Keratinocyte (primary cell): ENCODE measurements around the gene BCAR3. TPM values are rescaled to one million over a fixed set of nuclear protein-coding genes. Genes with fewer than 3 reads are reported as not detected.

Experiments used
- DNase-seq: peaks from one replicate; pipeline ENCODE4 v3.0.0-alpha.2; 2011; ENCODE audit warnings: low read depth, missing footprints, low spot score
- FAIRE-seq: peaks from 2 replicates; lab custom pipeline; 2011; peaks lifted over from hg19 to GRCh38; lab: Jason Lieb, UNC
- H2AFZ ChIP-seq: 2 replicates; pipeline ENCODE4 v1.6.0; 2012; ENCODE audit warnings: low read length, control low read depth, inconsistent platforms; ENCODE audit not compliant: control insufficient read depth
- H3K27ac ChIP-seq: 2 replicates; pipeline ENCODE4 v1.5.1; 2011; ENCODE audit warnings: low read length; ENCODE audit not compliant: control insufficient read depth, insufficient read depth
- H3K27me3 ChIP-seq: 3 replicates; pipeline ENCODE4 v1.6.0; 2011; ENCODE audit warnings: low read length; ENCODE audit not compliant: control insufficient read depth, insufficient read depth; ENCODE audit errors: extremely low read depth
- H3K36me3 ChIP-seq, 2 experiments: 2 replicates in 1 of 2; 3 replicates in 1 of 2; pipeline ENCODE4 v1.5.1; 2011; ENCODE audit warnings: low read length in 2 of 2, mild to moderate bottlenecking in 1 of 2; ENCODE audit not compliant: control insufficient read depth in 2 of 2, insufficient read depth in 2 of 2; ENCODE audit errors: extremely low read depth in 1 of 2
- H3K4me1 ChIP-seq: 3 replicates; pipeline ENCODE4 v1.5.1; 2011; ENCODE audit warnings: low read length; ENCODE audit not compliant: control insufficient read depth, insufficient read depth; ENCODE audit errors: extremely low read depth
- H3K4me2 ChIP-seq: 3 replicates; pipeline ENCODE4 v1.6.0; 2011; ENCODE audit warnings: low read depth, low read length; ENCODE audit not compliant: control insufficient read depth, insufficient read depth; ENCODE audit errors: extremely low read depth
- H3K4me3 ChIP-seq, 3 experiments: fragments of 200-600 bp in 1 of 3; sonication (generic) in 1 of 3; 2 replicates in 2 of 3; 3 replicates in 1 of 3; pipeline ENCODE4 v1.5.1; 2011 to 2016; ENCODE audit warnings: low read length in 3 of 3, mild to moderate bottlenecking in 3 of 3, control low read depth in 2 of 3, inconsistent platforms in 1 of 3, low read depth in 1 of 3, mixed read lengths in 1 of 3, mixed run types in 1 of 3, moderate library complexity in 1 of 3; ENCODE audit not compliant: control insufficient read depth in 2 of 3, insufficient read depth in 2 of 3; ENCODE audit errors: extremely low read depth in 1 of 3
- H3K79me2 ChIP-seq: 2 replicates; pipeline ENCODE4 v1.6.0; 2012; ENCODE audit warnings: low read length; ENCODE audit not compliant: control insufficient read depth, insufficient read depth
- H3K9ac ChIP-seq: 3 replicates; pipeline ENCODE4 v1.6.0; 2011; ENCODE audit warnings: low read length; ENCODE audit not compliant: control insufficient read depth, insufficient read depth; ENCODE audit errors: extremely low read depth
- H3K9me1 ChIP-seq: 3 replicates; pipeline ENCODE4 v1.6.0; 2011; ENCODE audit warnings: low read length; ENCODE audit not compliant: control insufficient read depth, insufficient read depth; ENCODE audit errors: extremely low read depth
- H3K9me3 ChIP-seq: 2 replicates; pipeline ENCODE4 v1.5.1; 2012; ENCODE audit warnings: low read depth, low read length; ENCODE audit not compliant: control insufficient read depth
- H4K20me1 ChIP-seq: 3 replicates; pipeline ENCODE4 v1.6.0; 2011; ENCODE audit warnings: low read length; ENCODE audit not compliant: control insufficient read depth, insufficient read depth; ENCODE audit errors: extremely low read depth
- EZH2 ChIP-seq: IDR thresholded peaks from one replicate; pipeline ENCODE4 v1.6.1; 2012; ENCODE audit warnings: inconsistent platforms, mild to moderate bottlenecking, low read length, moderate library complexity
- dilution Hi-C: fragments of 300-500 bp; cut with MboI; formaldehyde crosslinking; loops from one replicate; pipeline ENCODE4 v1.7.0; 2020; ENCODE audit warnings: low sequenced_read_pairs; ENCODE audit not compliant: extremely low pct_ligation_motif_present
- polyA plus RNA-seq, 5 experiments: library from polyadenylated mRNA; depleted of rRNA in 3 of 5; stranded (reverse) in 3 of 5; stranded (forward) in 1 of 5; unstranded in 1 of 5; fragments of >200 nt; gene quantifications; 1 replicate in 1 of 5; 2 replicates in 3 of 5; 3 replicates in 1 of 5; pipeline versions ENCODE4 v1.2.1 to v1.2.3, GENCODE V29; 2011 to 2012; ENCODE audit warnings: missing spikeins in 2 of 5, low read depth in 1 of 5, low replicate concordance in 1 of 5
- TF ChIP-seq, protein P1 (sequence below), 3 experiments: IDR thresholded peaks in 1 of 3; conservative IDR thresholded peaks in 1 of 3; optimal IDR thresholded peaks in 1 of 3; 2 replicates in 2 of 3; 3 replicates in 1 of 3; pipeline versions ENCODE3 to v1.5.1; 2011; ENCODE audit warnings: low read length in 3 of 3, mild to moderate bottlenecking in 3 of 3, moderate library complexity in 2 of 3, control low read depth in 1 of 3, inconsistent platforms in 1 of 3; ENCODE audit not compliant: insufficient read depth in 2 of 3; ENCODE audit errors: extremely low read depth in 1 of 3

Gene BCAR3
- polyA plus RNA-seq, 1 donor (not counting 4 experiments of a cell fraction or from before 2014, with no cell fraction given) = 77.2 TPM

DNA sequence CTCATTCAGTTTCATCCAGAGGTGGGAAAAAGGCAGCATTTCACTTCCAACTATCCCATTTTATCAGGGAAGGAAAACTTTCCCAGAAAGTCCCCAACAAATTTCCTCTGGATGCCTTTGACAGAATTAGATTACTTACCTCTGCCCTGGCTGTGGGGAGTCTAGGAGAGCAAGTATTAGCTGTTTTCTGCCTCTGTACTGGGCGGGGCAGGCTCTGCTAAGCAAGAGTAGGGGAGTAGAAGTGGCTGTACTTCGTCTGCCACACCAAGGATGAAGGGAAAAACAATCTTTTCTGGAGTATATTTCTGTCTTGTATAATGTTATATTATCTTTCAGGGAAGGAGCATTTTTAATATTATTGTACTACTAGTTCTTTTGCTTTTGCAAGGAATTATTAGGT lies 155.2 kb downstream of the BCAR3 start:
- H3K27me3 ChIP-seq = no peaks in the 10 kb centered on the region
- H3K4me2 ChIP-seq = no peak overlapping the region
- no peaks in the 10 kb centered on the region for H3K36me3 ChIP-seq
- H2AFZ ChIP-seq = no peak overlapping the region
- TF ChIP-seq, protein P1, sequence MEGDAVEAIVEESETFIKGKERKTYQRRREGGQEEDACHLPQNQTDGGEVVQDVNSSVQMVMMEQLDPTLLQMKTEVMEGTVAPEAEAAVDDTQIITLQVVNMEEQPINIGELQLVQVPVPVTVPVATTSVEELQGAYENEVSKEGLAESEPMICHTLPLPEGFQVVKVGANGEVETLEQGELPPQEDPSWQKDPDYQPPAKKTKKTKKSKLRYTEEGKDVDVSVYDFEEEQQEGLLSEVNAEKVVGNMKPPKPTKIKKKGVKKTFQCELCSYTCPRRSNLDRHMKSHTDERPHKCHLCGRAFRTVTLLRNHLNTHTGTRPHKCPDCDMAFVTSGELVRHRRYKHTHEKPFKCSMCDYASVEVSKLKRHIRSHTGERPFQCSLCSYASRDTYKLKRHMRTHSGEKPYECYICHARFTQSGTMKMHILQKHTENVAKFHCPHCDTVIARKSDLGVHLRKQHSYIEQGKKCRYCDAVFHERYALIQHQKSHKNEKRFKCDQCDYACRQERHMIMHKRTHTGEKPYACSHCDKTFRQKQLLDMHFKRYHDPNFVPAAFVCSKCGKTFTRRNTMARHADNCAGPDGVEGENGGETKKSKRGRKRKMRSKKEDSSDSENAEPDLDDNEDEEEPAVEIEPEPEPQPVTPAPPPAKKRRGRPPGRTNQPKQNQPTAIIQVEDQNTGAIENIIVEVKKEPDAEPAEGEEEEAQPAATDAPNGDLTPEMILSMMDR (optimal IDR thresholded peaks at IDR 0.05 in 1 of 3, IDR thresholded peaks at IDR 0.05 in 1 of 3, conservative IDR thresholded peaks at IDR 0.05 in 1 of 3; ENCODE audit: extremely low read depth in 1 of 3, insufficient read depth in 2 of 3, low read length in 3 of 3) = no peak
- TF ChIP-seq EZH2 = no peak
- H4K20me1 ChIP-seq = no peaks in the 10 kb centered on the region
- dilution Hi-C loops = no loop called here
- H3K9me3 ChIP-seq = no peaks in the 10 kb centered on the region
- no peak overlapping the region for H3K27ac ChIP-seq
- no peak overlapping the region for H3K4me3 ChIP-seq
- no peaks in the 10 kb centered on the region for H3K4me1 ChIP-seq
- DNase-seq = no peak
- H3K9ac ChIP-seq = no peak overlapping the region
- H3K9me1 ChIP-seq = no peaks in the 10 kb centered on the region
- no peak for FAIRE-seq
- no peaks in the 10 kb centered on the region for H3K79me2 ChIP-seq

DNA sequence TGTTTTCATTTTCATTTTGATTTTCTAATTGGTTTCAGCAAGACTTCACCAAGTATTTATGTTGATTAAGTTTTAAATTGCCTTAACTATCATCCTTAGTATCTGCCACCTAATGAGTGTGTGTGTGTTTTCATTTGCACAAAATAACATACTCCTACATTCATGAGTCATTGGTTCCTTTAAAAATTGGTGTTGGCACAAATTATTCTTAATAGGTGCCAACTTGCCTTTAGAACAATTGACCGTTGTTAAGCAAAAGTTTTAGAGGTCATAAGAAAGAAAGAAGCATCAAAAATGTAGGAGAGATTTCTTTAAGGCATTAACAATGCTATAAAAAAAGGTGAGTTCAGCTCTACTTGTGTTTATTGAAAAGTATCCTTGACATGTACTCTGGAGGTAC lies 156.2 kb downstream of the BCAR3 start:
- DNase-seq = no peak
- no peak overlapping the region for H3K4me2 ChIP-seq
- no peaks in the 10 kb centered on the region for H3K36me3 ChIP-seq
- H4K20me1 ChIP-seq = no peaks in the 10 kb centered on the region
- no peak overlapping the region for H3K9ac ChIP-seq
- no peak overlapping the region for H2AFZ ChIP-seq
- H3K9me3 ChIP-seq = no peaks in the 10 kb centered on the region
- H3K9me1 ChIP-seq = no peaks in the 10 kb centered on the region
- H3K27me3 ChIP-seq = no peaks in the 10 kb centered on the region
- H3K27ac ChIP-seq = no peak overlapping the region
- no peak for TF ChIP-seq EZH2
- TF ChIP-seq, protein P1 (optimal IDR thresholded peaks at IDR 0.05 in 1 of 3, IDR thresholded peaks at IDR 0.05 in 1 of 3, conservative IDR thresholded peaks at IDR 0.05 in 1 of 3; ENCODE audit: extremely low read depth in 1 of 3, insufficient read depth in 2 of 3, low read length in 3 of 3) = no peak
- dilution Hi-C loops = no loop called here
- H3K79me2 ChIP-seq = no peaks in the 10 kb centered on the region
- H3K4me3 ChIP-seq = no peak overlapping the region
- no peaks in the 10 kb centered on the region for H3K4me1 ChIP-seq
- no peak for FAIRE-seq
